Frontal cortex (tissue), 4 donors: ENCODE results near the gene GSG1L. TPM values are rescaled to one million over a fixed set of nuclear protein-coding genes. Genes with fewer than 3 reads are reported as not detected.

Experiments
- DNase-seq, 2 donors: peaks; one replicate each; pipeline ENCODE4 v3.0.0; 2012; ENCODE audit warnings: low spot score in 2 of 2
- FAIRE-seq: peaks from 2 replicates; lab custom pipeline; 2012; peaks lifted over from hg19 to GRCh38; lab: Jason Lieb, UNC
- total RNA-seq: library from RNA; depleted of rRNA; stranded (reverse); fragments of >200 nt; gene quantifications from one replicate; pipeline ENCODE4 v1.2.3, GENCODE V29; 2014
- donor health status: control.
- donor health status: control.
- donor health status: control.

The GSG1L gene
- total RNA-seq, 1 donor from 2014 or later, result 5.3 TPM

DNA sequence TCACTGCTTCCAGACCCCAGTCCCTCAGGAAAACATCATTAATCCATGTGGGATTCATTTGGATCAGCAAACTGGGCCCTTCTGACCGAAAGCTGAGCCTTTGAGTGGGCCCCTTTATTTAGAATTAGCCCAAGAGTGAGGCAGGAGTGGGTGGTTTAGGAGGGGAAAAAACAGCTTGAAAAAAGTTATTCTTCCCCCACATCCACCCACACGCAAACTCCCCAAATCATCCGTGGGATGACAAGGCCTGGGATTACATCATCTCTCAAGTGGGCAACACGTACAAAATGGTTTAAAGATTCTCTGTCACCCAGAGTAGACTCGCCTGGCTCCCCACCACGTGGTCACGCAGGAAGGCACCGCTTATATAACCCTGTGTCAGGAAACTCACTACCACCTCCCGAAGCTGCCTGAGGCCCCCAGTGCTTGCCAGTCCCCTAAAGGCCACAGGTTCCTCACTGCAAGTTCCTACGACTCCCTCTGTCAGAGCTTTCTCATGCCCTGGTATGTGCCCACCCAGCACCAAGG, 27.6 kb downstream of the GSG1L start:
- DNase-seq (no peak), FAIRE-seq (no peak)

DNA sequence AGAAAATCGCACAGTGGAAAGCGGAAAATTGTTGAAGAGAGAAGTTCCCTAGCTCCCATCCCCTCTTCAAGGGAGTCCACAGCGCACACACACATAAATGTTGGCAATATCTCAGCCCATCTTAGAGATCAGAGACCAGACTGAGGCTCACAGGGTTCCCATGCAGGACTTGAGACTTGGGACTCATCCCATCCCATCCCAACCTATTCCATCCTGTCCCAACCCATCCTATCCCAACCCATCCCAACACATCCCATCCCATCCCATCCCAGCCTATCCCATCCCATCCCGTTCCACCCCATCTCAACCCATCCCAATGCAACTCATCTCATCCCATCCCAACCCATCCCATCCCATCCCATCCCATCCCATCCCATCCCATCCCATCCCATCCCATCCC, 29.6 kb downstream of the GSG1L start:
- no peak for FAIRE-seq
- DNase-seq, result no peak

DNA sequence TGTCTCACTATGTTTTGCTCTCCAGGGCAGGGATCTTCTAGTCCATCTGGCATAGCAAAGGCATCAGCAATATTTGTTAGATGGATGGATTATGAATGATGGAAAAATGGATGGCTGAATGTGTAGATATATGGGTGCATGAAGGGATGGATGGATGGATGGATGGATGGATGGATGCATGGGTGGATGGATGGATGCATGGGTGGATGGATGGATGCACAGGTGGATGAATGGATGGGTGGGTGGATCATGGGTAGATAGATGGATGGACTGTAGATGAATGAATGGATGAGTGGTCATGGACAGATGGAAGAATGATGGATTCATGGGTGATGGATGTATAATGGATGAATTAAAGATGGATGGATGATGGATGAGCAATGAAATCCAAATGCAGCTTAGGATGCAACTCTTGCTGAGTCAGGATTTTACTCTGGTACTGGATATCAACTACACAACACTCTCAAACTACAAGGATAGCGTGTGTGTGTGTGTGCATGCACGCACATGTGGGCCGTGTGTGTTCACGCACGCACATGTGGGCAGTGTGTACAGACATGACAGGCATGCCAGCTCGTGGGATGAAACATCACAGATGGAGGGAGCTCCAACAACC, 34.0 kb downstream of the GSG1L start:
- no peak for FAIRE-seq

DNA sequence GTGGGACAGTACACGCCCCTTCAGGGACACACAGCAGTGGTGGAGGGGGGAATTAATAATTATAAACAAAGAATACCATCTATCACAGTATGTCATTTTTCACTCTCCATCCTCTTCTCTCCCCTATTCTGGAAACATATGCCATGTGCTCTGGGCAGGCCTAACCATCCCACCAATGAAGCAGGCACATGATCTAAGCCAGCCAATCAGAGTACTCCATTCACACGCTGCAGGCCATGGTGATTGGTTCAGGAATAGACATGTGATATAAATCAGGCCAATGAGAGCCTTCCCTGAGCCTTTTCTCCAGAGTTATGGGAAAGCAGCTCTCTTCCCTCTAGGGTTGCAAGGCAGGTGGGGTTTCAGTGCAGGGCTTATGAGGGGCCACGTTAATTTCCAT, 36.5 kb downstream of the GSG1L start:
- DNase-seq (no peak), FAIRE-seq (no peak)

More for the DNA sequence above, 34.0 kb downstream of the GSG1L start:
- no peak for DNase-seq

DNA sequence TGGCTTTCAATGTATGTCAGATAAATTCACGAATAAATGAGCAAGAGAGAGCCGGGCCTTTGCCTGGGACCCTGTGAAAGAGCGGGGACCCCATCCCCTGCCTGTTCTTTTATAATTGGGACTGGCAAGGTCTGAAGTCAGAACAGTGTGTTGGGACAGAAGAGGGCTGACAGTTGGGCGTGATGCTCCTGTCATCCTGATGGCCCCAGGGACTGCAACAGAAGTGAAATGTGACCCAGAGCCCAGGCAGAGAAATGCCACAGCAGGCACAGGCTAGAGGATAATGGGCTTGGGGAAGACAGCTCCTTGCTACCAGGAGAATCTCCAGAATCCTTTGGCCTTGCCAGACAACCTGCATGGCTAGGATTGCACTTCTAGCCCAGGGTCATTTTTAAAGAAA, 37.9 kb downstream of the GSG1L start:
- FAIRE-seq, result no peak
- DNase-seq, result no peak

DNA sequence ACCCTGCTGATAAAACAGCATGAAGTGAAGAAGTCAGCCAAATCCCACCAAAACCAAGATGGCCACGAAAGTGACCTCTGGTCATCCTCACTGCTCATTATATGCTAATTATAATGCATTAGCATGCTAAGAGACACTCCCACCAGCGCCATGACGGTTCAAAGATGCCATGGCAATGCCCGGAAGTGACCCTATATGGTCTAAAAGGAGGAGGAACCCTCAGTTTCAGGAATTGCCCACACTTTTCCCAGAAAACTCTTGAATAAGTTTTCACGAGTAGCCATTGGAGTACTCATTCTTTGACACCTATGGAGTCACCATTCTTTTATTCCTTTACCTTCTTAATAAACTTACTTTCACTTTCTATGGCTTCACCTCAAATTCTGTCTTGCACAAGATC, 44.3 kb downstream of the GSG1L start:
- no peak for DNase-seq
- no peak for FAIRE-seq

DNA sequence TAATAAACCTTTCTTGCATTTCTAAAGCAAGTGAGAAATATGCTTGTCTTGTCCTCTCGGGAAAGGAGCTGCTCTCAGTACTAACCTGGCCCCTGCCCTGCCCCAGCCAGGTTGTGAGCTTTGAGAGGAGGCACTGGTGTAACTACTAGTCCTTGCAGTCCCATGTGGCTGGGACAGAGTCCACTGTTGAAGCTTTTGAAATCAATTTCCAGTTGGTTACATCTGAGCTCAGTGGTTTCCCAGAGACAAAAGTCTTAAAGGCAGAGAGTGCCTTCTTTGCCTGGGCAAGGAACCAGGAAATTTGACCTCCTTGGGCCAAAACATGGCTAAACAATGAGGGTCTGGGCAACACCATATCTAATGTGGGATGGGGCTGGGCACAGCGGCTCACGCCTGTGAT, 48.7 kb downstream of the GSG1L start:
- FAIRE-seq (no peak), DNase-seq (no peak)

DNA sequence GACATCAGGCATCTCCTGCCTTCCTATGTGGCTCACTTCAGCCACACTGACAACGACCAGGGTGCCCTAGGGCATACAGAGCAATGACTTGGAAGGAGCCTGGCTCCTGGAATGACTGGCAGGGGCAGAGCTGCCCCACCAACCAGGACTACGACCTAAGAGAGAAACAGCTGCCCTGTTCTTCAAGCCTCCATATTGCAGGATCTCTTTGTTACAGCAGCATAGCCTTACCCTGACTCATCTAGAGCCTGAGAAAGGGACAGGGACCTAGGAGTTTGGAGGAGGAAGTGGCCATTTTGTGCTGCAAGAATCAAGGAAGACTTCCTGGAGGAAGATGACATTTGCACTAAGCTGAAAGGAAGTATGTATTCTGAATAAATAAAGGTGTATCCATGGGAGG, 49.6 kb downstream of the GSG1L start:
- DNase-seq (no peak), FAIRE-seq (no peak)

DNA sequence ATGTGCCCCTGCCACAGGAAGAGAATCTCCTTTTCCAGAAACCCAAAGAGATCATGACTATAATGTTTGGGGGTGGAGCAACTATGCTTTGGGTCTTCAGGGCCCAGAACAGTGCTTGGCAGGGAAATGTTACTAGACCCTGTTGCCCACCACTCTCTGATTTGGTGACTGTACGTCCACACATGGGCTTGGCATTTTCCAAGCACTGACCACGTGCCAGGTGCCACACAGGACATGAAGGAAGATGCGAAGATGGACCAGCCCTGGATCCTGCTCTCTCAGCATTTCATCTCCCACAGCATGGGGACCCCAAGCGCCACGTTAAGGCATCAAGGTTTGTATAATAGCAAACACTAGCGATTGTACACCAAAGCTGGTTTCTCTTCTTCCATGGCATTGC, 50.1 kb downstream of the GSG1L start:
- DNase-seq (no peak), FAIRE-seq (no peak)

DNA sequence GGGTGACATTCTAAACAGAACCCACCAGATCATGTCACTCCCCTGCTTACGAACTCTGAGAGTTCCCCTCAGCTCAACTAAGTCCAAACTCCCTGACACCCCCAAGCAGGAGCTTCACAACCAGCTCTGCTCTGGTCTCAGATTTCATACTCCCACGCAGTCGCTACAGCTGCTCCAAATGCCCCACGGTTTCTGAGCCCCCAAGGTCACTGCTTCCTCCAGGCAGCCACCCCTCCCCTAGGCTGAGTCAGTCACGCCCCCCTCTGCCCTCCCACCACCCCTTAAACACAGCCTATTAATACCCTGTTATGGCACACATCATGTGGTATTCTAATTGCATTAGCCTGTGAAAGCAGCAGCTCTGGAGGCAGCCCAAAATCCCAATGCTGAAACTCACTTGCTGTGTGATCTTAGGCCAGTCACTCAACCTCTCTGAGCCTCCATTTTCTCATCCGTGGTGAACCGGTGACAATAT, 51.5 kb downstream of the GSG1L start:
- FAIRE-seq (no peak), DNase-seq (peak in 1 of 2 donors; percentile 25)

DNA sequence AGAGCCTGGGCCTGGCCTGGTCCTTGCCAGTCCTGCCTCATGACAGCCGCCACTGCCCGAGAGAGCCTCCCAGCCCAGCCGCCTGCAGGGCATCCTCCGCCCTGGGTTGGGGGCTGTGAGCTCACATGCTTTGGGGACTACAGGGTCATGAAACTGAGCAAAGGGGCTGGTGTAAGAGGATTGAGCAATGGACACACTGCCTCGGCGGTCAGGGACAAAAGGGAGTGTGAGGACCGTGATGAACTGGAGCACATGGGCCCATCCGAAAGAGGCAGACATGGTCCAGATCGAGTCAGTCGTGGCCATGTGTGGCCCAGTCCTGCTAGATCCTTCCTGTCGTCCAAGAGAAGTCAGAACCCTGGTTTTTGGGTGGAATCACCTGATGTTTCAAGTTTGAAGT, 52.3 kb downstream of the GSG1L start:
- FAIRE-seq, result no peak

DNA sequence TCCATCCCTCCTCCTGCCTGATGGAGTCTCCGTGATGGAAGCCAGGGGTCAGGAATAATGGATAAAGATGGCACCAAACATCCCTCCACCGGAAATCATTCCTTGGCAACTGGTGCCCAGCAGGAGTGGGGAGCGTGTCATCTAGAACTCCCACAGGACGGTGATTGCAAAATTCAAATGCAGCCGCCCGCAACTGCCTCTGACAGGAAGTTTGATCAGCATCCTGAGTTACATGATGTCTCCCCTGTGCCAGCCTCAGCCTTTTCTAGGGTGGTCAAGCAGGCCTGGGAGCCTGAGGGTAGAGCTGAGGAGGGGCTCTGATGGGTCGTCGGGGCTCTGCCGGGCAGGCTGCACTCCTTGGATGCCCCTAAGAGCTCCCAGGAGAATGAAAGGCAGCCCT, 52.8 kb downstream of the GSG1L start:
- DNase-seq (no peak), FAIRE-seq (no peak)

More for the DNA sequence above, 52.3 kb downstream of the GSG1L start:
- no peak for DNase-seq

DNA sequence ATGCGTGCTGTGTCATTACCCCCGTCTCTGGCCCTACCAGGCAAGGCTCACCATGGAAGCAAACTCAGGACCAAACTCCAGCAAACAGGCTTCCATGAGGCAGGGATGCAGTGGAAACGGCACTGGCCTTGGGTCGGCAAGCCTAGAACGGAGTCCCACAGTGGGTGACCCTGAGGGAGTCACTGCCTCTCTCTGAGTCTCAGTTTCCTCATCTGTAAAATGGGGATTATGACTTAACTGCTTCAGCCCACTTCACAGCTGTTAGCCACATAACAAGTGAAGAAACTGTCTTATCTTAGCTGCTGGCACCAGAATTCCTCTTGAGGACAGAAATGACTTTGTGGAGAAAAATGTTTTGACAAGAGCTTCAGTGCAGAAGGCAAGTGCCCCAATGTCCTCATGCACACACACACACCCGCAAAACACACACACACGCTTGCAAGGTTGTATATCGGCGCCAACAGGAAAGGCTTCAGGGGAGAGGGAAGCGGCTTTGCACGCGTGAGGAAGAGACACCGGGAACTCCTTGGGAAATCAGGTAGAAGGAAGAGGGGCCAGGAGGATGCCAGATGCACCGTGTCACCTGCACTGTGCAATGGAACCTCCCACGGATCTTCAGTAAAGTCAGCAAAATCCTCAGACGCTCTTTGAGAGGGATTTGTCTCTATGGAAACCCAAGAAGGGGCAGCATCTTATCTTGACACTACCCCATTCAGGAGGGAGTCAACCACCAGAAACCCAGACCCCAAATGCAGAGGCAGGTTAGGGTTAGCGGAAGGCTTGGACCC, 53.7 kb downstream of the GSG1L start:
- DNase-seq, result no peak
- FAIRE-seq, result no peak

DNA sequence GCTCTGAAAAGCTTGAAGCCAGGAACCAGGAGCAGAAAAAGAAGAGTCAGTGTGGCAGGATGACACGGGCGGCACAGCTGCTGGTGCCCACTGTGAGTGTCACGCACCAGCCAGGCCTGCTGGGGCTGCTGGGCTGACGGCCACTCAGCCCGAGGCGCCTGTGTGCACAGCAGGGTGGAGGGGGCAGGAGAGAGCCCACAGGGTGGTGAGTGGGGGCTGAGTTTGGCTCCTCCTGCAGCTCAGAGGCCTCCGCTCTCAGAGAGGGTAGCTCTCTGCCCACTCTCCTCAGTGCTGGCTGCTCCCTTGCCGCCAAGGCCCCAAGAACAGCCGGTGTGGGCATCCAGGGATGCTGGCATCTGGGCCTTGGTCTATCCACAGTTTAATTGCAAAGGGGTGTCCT, 59.6 kb downstream of the GSG1L start:
- DNase-seq (no peak), FAIRE-seq (no peak)

DNA sequence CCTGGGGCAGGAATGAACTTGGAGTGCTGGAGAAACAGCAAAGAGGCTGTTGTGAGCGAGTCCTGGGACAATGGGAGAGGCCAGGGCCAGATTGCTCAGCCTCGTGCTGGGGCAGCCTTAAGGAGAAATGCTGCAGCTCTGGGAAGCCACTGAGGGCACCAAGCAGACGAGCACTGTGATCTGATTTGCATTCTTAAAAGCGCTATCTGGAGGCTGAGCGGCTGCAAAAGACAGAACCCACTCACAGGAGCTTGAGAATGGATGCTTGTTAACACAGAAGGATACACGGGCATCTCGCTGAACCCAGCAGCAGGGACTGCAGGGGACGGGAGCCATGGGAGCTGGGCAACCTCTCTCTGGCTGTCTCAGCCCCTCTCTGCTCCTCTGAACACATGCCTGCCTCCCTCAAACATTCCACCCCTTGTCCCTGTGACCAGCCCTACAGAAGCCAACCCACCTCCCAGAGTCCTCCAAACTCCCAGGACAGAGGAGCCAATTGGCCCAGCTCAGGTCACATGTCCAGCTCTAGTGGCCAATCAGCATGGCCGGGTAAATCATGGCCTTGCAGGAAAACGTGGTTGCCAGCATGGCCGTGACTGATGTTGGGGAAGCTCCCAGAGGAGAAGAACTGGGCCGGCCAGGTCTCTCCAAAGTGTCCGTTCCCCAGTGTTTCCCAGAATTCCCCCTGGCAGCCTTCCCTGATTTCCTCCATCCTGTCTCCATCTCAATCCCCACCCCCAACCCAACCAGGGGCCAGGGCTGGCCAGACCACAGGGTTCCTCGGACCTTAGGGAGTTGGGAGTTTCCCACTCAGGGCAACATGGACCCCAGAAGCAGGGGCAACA, 60.3 kb downstream of the GSG1L start:
- FAIRE-seq (no peak), DNase-seq (no peak)

DNA sequence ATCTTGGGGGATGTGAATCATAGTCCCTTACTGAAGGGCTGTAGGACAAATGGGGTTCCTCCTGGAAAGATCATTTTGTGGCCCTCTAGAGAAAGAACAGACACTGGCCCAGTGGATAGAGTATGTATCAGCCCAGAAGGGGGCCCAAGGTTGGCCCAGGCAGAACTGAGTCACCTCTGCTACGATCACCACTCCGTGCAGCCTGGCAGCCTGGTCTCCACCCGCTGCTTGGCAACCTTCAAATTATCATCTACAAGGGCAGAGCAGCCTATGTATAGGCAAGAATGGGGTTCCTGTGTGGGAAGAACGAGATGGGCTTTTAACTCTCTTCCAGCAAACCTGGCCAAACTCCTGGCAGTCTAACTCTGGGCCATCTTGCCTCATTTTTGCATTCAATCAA, 61.9 kb downstream of the GSG1L start:
- DNase-seq, result no peak

DNA sequence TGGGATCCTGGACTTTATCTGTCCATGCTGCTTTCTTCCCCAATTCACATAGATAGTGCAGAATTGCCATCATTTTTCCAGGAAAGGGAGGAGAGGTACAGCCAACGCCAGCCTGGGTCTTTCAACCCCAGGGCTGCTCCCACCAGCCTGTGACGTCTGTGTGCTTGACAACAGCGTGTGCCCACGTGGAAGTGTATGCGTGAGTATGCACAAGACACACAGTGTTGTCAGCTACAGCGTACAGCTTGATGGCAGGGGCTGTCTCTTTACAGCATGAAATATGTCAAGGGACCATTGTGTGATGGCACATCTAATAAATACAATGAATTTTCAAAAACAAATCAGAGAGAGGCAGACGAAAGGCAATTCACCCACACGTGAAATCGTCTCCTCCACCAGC, 62.3 kb downstream of the GSG1L start:
- FAIRE-seq, result no peak

More for the DNA sequence above, 61.9 kb downstream of the GSG1L start:
- no peak for FAIRE-seq

DNA sequence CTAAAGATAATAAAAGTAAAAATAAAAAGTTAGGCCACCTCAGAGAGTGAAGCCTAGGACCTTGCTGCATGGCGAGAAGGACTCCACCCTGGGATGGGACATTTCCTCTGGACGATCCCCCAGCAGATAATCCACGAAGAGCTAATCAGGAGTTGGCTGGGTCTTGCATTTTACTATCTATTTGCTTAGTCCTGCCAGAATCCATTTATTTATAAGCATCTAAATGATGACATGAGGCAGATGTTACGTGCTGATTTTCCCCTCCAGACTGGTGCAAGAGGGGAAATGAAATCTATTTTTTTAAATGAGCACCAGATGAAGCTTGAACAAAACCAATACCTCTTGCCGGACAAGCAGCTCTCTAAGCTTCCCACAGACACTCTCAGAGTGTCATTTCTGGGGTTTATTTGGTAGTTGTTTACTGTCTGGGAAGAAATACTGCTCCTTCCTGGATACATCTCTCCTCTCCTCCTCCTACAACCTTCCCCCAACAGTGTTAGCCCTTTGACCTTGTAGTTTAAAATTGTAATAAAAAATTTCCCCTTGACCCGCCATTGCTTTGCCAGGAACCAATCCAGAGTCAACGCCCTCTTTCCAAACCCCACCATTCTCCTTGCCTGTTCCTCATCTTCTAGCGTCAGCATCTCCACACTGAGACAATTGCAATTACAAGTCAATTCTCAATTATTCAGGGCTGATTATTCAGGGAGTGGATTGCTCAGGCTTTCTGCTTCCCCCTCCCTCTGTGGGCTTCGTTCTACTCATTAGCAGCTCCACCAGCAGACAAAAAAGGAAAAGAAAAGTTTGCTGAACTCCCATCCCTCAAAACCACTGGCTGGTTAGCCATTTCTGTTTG, 63.0 kb downstream of the GSG1L start:
- no peak for DNase-seq
- no peak for FAIRE-seq

More for the DNA sequence above, 62.3 kb downstream of the GSG1L start:
- DNase-seq, result no peak

DNA sequence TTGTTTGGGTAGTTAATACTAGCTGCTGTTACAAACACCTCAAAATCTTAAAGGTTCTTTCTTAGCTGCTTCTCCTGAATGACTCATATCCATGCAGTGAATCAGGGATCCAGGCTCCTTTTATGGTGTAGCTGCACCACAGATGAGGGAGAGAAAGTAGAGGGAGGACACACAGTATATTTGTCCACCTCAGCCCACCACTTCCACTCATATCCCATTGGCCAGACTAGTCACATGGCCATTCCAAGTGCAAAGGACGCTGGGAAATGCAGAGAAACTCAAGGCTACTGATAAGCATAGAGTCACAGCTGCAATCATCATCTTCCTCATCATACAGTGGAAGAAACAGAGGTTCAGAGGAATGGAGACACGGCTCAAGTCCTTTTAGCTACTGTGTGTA, 63.8 kb downstream of the GSG1L start:
- FAIRE-seq, result no peak
- no peak for DNase-seq
